GM12891 (cell line): Measurements from ENCODE around the gene PARP12.

Source experiments
- DNase-seq: peaks from one replicate; pipeline ENCODE4 v3.0.0; 2011; ENCODE audit warnings: low spot score; ENCODE audit not compliant: insufficient read length
- FAIRE-seq: peaks from 2 replicates; lab custom pipeline; 2011; peaks lifted over from hg19 to GRCh38; lab: Jason Lieb, UNC
- PAX5 ChIP-seq: IDR thresholded peaks from 2 replicates; pipeline ENCODE4 v1.6.1; 2011; ENCODE audit warnings: low read length, moderate library complexity, mild to moderate bottlenecking; ENCODE audit not compliant: insufficient read depth, severe bottlenecking
- POLR2A ChIP-seq: IDR thresholded peaks from 2 replicates; pipeline ENCODE4 v1.6.1; 2011; ENCODE audit warnings: low read depth, low read length, control low read depth
- POLR2AphosphoS5 ChIP-seq: IDR thresholded peaks from 2 replicates; pipeline ENCODE4 v1.6.1; 2011; ENCODE audit warnings: low read depth, low read length, control low read depth
- POU2F2 ChIP-seq: IDR thresholded peaks from 2 replicates; pipeline ENCODE4 v1.6.1; 2011; ENCODE audit warnings: low read depth, mild to moderate bottlenecking, control low read depth, low read length, moderate library complexity
- SPI1 ChIP-seq: IDR thresholded peaks from 2 replicates; pipeline ENCODE4 v1.6.1; 2011; ENCODE audit warnings: low read depth, low read length, control low read depth
- TAF1 ChIP-seq: IDR thresholded peaks from 2 replicates; pipeline ENCODE4 v1.6.1; 2011; ENCODE audit warnings: low read depth, low read length, control low read depth

The PARP12 gene

DNA sequence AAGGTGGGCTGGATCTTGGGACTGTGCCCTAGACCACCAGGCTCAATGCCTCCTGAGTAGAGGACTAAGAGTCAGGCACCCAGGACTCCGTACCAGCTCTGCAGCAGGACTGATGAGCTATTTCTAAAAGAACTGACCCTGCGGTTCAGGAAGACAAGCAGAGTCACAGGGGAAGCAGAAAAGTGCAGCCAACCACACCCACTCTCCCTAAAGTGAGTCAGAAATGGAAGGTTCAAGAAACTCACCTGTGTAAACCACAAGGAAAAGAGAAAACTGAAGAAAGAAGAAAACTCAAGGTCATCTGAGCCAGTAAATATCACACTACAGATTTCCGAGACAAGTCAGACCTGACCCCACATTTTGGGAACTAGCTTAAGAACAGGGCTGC is 2.5 kb downstream of the PARP12 start:
- FAIRE-seq (no peak), DNase-seq (no peak)
- no peak for TF ChIP-seq POLR2A
- no peak for TF ChIP-seq TAF1
- no peak for TF ChIP-seq POU2F2
- no peak for TF ChIP-seq POLR2AphosphoS5
- no peak for TF ChIP-seq SPI1
- TF ChIP-seq PAX5: no peak

DNA sequence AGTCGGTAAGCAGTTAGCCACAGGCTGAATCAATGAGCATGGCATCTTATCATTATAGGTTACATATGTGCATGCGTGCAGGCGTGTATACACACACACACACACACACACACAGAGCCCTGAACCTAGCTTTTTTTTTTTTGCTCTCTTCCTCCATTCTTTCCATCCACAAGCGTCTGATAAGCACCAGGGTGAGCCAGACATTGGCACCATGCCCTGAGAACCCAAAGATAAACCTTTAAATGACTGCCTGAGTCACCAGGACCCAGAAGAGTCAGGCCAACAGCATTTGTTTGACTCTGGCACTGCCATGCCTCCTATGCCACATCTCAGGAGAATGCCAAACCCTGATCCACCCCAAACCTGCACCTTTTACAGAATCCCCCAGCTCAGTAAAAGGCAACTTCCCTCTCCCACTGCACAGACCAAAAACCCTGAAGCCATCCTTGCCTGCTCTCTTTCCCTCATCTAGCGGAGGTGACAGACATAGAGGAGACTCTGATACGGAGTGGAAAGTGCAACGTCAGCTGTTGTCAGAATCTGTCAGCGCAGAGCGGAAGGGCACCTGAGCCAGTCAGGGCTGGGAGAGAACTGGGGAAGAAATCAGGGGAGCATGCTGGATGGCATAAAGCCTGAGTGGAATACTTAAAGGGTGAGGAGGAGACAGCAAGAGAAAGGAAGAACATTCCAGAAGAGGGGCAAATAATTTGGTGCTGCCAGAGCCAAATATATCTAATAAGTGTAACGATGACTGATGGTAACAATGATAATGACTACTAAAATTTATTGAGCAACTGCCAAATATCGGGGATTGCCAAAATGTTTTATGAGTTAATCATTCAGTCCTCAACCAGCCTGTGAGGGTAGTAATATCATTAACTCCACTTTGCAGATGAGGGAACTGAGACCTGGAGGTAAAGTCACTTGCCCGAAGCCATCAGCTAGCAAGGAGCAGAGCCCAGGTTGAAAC is 3.2 kb downstream of the PARP12 start:
- TF ChIP-seq TAF1 (no peak), SPI1 (0 out of 2 replicates have a peak, but pooled peaks have one; percentile 7), POLR2AphosphoS5 (no peak)
- no peak for DNase-seq
- no peak for FAIRE-seq

DNA sequence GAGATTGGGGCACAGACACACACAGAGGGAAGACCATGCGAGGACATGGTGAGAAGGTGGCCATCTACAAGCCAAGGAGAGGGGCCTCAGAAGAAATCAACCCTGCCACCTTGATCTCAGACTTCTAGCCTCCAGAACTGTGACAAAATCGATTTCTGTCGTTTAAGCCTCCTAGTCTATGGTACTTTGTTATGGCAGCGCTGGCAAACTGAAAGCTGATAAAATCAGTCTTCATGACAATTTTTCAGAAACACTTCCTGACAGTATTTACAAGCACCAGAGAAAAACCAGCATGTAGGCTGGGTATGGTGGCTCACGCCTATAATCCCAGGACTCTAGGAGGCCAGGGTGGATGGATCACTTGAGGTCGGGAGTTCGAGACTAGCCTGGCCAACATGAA is 4.2 kb downstream of the PARP12 start:
- TF ChIP-seq POLR2AphosphoS5 (no peak), PAX5 (no peak), SPI1 (no peak), POLR2A (no peak), TAF1 (no peak), POU2F2 (no peak)
- DNase-seq: no peak
- no peak for FAIRE-seq

DNA sequence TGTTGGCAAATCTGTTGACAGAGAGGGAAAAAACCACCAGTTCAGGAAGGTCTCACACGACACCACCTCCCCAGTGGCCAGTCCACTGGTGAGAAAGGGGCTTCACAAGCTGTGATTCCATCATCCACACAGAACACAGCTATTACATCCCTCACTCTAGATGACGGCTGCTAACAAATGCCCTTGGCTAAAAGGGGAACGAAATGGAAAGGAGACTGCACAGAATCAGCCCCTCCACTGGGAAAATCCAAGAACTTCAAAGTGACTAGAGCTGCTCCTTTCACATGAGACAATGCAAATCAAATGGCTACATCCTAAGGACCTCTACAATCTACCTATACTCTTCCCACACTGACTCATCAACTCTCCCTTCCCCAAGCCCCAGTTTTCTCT is 5.6 kb downstream of the PARP12 start:
- FAIRE-seq (no peak), DNase-seq (no peak)
- TF ChIP-seq PAX5: no peak
- TF ChIP-seq POLR2A: no peak
- TF ChIP-seq POLR2AphosphoS5: no peak

DNA sequence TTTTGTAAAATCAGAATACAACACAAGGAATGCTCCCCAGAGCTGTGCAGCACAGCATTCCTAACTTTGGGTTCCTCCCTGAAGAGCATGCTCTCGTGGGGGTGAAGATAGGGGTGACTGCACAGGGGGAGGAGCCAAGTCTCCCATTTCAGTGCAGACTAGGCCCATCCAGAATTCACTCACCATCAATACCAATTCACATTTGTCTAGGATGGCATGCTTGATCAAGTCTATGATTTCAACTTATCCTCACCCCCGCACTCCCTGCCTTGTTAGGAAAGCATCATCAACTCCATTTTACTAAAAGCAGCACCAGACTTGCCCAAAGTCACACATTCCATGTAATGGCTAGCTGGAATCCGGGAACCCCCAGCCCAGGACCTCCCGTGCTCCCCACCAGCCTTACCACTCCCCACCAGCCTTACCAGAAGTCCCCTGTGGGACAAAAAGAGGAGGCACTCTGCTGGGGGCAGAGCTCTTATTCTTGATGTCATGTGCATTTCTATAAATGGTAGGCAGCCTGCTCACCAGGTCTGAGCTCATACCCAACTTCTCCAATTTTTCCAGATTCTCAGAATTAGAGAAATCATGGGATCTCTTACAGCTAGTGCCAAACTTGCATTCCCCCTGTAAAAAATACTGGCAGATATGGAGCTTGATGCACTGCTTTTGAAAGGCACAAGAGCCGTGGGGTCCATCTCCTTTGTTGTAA is 6.2 kb downstream of the PARP12 start:
- no peak for FAIRE-seq
- no peak for TF ChIP-seq TAF1
- TF ChIP-seq POU2F2: no peak
- TF ChIP-seq POLR2AphosphoS5: no peak
- TF ChIP-seq SPI1: no peak
- no peak for TF ChIP-seq POLR2A
- no peak for TF ChIP-seq PAX5
- DNase-seq: no peak

DNA sequence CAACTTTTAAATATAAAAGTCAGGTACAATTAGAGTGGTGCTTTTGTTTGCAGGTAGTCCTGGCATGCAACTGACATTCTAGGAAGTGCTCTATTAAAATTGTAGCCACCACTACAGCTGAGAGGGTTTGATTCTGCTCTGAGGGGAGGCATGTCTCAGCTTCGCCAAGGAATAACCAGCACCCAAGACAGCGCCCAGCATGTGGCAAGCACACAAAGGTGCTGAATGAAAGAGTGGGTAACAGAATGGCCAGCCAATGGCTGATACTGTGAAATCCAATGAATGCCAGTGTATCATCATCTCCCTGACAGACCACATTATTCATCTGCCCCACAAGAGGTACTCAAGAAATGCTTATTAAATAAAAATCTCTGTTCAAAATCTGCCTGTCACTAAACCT is 6.9 kb downstream of the PARP12 start:
- TF ChIP-seq POLR2AphosphoS5 (no peak), POU2F2 (no peak), SPI1 (no peak), POLR2A (no peak), PAX5 (no peak), TAF1 (no peak)
- no peak for DNase-seq
- FAIRE-seq: no peak

DNA sequence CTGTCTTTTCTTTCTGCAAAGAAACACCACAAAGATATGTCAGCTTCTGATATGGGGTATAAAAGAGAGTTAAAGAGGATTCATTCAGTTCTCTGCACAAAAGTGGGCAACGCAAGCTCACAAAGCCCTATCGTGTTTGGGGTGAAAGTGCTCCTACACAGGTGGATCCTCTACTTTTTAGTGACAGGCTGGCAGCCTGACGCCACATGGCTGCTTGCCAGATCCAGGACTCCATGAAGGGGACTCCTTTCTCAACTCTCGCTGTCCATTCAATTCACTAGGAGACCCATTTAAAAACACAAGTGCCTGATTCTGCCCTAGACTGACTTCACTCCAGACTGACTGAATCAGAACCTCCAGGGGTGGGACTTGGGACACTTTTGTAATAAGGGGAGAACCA is 8.0 kb downstream of the PARP12 start:
- no peak for DNase-seq
- FAIRE-seq: no peak

DNA sequence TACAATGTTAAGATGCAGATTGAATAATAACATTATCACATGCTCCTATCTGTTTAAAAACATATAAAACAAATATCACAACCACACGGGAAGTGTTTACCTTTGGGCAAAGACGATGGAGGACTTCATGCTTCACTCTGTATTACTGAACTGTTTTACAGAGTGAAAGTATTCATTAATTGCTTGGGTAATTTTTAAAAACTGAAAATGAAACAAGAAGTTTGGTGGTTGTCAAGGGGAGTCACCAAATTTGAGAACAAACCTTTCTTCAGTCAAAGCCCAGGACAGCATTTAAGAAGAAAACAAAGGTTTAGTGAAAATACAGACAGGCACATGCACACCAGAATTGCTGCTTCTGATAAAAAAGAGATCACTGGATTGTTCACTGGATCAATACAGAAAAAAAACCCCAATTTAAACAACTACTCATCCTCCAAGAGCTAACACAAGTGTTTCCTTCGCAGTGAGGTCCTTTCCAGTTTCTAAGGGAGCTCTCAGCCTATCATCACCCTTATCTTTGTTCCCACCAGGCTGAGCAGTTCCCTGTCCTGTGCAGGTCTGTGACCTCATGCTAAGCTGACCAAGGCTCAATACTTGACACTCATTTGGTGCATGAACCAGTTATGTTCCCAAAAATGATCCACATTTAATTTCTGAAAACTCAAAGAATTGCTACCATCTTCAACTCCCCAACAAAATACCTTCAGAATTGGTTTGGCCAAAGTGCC is 8.8 kb downstream of the PARP12 start:
- FAIRE-seq (no peak), DNase-seq (peak; percentile 32)
- TF ChIP-seq POU2F2: no peak
- no peak for TF ChIP-seq PAX5
- TF ChIP-seq SPI1: no peak
- no peak for TF ChIP-seq POLR2AphosphoS5
- no peak for TF ChIP-seq POLR2A
- no peak for TF ChIP-seq TAF1

More for the DNA sequence above, 8.0 kb downstream of the PARP12 start:
- TF ChIP-seq POLR2A (no peak), SPI1 (no peak), PAX5 (no peak), POLR2AphosphoS5 (no peak), POU2F2 (no peak), TAF1 (no peak)

DNA sequence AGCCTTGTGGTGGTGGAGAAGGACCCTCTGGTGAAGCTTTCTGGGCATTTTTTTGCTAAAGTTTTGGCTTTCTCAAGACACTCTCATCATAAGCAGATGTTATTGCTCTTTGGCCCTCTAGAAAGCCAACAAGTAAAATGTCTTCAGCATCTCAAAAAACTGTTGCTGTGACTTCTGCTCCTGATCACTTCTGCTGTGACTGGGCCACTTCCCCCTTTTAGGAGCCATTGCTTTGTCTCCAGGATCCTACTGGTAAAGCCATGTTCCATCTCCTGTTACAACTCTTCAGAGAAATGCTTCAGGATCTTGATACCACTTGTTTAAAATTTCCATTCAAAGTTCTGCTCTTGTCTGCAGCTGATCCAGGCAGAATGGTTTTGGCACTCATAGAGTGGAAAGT is 10.9 kb downstream of the PARP12 start:
- no peak for TF ChIP-seq TAF1
- peak; percentile 52 for TF ChIP-seq SPI1
- TF ChIP-seq POU2F2: no peak
- FAIRE-seq (no peak), DNase-seq (no peak)

DNA sequence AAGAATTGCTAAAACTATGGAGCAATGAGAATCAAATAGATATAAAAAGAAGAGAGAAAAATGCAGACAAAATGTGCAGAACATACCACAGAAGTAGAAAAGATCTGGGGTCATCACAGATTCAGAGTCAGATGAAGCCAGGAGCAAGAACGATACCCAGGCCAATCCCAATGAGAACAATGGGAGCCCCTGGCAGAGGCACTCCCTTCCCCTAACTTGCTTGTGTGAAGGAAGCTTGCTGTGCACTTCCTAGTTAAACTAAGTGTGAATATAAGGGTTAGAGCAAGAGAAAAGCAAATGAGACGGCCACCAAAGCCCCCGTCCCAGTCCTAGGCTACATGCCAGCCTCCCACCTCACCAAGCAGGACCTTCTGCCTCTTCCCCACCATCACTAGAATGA is 12.7 kb downstream of the PARP12 start:
- DNase-seq: no peak
- no peak for TF ChIP-seq POU2F2
- TF ChIP-seq TAF1: no peak
- no peak for TF ChIP-seq PAX5
- TF ChIP-seq SPI1: no peak
- TF ChIP-seq POLR2A: no peak
- no peak for TF ChIP-seq POLR2AphosphoS5
- FAIRE-seq: no peak
